NCI-H1092 treated with DMSO at 0.1 percent for 48 hours (cell line): Measurements from ENCODE around the gene COL3A1.

Experiments used
- DNase-seq: peaks from one replicate; lab custom pipeline; 2025; lab: John Stamatoyannopoulos, UW

The COL3A1 gene

DNA sequence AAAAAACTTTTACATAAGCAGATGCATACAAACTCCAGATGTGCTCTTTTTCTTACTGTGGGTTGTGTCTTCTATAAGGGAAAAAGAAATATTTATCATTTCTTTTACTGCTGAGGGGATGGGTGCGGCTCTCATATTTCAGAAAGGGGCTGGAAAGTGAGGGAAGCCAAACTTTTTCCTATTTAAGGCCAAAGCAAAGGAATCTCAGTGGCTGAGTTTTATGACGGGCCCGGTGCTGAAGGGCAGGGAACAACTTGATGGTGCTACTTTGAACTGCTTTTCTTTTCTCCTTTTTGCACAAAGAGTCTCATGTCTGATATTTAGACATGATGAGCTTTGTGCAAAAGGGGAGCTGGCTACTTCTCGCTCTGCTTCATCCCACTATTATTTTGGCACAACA, at the start of gene COL3A1:
Gene COL3A1 (plus strand): TSS at position 210 of the 400 bp plus-strand sequence. CDS start 117 bp downstream, at position 327.
- DNase-seq, result no peak

DNA sequence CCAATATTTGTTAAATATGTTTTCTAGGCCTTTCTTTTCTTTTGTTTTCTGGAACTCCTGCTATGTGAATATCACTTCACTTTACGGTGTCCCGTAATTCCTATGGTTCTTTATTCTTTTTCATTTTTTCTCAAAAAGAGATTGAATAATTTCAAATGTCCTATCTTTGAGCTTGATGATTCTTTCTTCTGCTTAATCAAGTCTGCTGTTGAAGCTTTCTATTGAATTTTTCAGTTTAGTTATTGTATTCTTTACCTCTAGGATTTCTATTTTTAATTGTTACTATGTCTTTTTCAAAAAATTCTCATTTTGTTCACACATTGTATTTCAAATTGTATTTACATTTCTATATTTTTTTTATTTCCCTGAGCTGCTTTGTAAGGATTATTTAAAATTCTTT, 45.5 kb upstream of the COL3A1 start:
- no peak for DNase-seq

- no peak for DNase-seq
These were observed 42.8 kb upstream of the COL3A1 start for GRCh38 chr2:188931361-188931760.

DNA sequence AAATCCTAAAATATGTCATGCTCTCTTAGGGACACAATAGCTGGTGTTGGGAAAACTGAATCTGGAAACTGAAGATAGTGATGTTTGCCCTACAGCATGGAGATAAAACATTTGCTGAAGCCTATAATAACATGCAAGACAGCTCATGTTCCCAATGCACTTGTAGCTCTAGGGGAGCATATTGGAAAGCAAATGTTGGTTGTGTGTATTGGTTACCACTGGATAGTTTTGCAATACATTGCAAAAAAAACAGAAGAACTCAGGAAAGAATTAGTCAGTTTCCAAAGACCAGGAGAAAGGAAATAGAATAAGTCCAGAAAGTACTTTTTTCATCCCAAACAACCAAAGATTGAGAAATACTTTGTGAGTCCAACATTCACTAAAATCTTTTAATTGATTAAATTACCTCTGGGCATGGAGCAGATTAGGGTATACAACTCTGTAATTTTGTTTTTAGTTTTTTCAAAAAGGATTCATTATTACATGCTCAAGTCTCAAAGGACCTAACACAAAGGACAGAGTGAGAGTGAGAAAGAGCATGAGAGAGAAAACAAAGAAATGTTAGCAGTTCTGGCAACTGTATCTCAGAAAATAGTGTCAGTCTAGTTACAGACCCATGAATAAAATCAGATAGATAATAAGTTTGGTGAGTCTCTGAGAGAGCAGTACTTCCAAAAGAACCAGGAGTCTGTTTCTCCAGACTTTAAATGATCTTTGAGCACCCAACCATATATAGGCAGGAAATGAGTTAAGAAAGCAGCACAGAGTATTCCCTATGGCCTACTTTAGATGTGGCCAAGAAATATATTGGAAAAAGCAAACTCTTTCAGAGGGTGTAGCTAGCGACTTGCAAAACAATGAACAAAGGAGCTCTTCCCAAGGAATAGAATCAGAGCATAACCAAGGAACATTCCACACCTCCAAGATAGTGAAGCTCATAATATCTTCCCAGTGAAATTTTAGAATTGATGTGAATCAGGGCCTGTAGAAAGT, 36.6 kb upstream of the COL3A1 start:
- no peak for DNase-seq

GRCh38 chr2:188940171-188940570, 34.0 kb upstream of the COL3A1 start:
- no peak for DNase-seq

DNA sequence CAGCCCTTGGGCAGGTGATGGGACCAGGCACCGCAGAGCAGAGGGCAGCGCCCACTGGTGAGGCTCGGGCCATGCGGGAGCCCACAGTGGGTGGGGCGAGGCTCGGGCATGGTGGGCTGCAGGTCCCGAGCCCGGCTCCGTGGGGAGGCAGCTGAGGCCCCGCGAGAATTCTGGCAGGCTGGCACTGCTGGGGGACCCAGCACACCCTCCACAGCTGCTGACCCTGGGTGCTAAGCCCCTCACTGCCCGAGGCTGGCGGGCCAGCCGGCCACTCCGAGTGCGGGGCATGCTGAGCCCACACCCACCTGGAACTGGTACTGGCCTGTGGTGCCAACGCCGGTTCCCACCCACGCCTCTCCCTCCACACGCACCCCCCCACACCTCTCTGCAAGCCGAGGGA, 29.7 kb upstream of the COL3A1 start:
- DNase-seq, result no peak

DNA sequence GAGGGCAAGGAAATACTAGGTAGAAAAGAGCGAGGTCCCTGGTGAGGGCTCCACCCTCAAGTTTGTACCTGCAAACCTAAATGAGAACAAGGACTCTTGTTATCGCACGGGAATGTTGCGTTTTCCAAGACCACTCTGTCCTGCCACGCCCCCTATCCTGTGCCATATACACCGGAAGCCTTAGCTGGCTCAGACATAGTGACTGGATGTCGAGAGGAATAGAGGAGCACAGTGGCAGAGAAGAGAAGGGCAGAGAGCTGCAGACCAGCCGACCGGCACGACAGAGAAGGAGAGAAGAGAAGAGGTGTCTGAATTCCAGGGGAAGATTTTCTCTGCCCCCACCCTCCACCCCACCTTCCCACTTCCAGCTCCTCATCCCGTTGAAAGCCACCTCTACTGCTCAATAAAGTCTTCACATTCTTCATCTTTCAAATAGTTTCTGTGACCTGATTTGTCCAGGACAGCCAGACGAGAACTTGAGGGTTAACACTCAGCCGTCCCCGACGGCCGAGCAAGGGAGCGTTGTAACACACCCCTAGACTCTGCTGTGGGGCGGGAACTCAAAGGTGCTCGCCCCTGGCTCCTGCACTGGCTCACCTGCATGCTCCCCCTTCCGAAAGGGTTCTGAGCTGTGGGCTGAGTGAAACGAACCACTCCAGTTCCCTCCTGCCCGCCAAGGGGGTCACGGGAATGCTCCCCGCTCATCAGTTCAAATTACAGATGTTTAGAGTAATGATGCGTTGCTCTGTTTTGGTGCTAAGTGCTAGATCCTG, 24.9 kb upstream of the COL3A1 start:
- no peak for DNase-seq

DNA sequence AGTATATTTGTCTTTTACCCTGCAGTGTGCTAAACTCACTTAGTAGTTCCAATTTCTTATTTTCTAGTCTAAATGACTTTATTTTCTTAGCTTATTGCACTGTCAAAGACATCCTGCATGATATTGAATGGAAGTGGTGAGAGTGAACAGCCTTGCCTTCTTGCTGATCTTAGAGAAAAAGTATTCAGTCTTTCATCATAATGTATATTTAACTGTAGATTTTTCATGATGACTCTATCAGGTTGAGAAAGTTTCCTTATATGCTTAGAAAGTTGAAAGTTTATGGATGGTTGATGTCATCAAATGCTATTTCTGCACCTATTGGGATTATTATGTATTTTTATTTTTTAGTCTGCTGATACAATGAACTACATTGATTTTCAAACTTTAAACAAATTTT, 21.3 kb upstream of the COL3A1 start:
- no peak for DNase-seq

DNA sequence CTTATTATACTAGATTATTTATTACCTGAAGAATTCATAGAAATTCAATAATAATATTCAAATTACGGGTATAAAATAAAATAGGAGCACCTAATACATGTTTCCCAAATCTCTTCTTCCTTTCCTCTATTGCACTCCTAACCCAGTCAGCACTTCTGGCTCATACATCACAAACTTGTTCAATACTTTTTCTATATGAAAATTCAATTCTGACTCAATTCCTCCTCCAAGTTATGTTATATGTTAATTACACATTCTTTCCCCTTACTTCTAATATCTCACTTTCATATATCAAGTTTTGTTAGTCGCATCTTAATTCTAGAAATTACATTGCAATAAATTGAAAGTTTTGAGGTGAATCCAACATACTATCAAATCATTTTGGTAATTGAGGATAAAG, 17.9 kb upstream of the COL3A1 start:
- DNase-seq, result no peak

DNA sequence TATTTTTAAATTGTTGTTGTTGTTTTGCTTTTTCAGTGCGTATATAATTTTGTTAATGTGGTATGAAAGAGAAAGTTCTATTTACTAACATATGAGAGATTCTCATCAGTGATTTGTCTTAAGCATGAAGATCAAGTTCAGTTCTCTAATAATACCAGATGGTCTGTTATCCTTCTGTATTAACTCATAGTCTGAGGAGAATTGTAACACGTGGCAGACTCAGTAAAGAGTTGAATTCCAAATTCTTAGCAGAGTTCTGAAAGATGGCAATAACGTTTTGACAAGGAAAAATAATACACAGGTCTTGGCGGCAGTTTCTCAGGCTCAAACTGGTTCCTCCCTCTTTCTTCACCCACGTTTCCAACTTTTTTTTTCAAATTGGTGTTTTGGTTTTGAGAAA, 17.2 kb upstream of the COL3A1 start:
- no peak for DNase-seq

DNA sequence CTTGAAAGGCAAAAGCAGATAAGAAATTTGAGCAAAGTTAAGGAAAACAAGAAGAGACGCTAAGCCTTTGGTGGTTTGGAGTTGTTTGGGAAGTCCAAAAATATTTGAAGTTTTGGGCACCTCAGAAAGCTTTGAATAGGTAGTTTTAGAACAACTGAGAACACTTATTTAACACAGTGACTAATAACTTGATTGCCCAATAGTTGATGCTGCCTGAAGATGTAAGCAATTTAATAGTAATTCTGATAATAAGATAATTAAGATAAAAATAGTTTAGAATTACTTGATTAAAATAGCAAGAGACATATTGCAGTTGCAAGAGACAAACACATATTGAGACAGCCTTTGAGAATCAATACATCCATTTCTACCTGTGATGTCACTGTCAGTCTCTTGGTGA, 16.5 kb upstream of the COL3A1 start:
- DNase-seq, result no peak

- no peak for DNase-seq
These were observed 10.4 kb upstream of the COL3A1 start for GRCh38 chr2:188963741-188964140.

GRCh38 chr2:188964976-188965546, 9.1 kb upstream of the COL3A1 start:
- no peak for DNase-seq

DNA sequence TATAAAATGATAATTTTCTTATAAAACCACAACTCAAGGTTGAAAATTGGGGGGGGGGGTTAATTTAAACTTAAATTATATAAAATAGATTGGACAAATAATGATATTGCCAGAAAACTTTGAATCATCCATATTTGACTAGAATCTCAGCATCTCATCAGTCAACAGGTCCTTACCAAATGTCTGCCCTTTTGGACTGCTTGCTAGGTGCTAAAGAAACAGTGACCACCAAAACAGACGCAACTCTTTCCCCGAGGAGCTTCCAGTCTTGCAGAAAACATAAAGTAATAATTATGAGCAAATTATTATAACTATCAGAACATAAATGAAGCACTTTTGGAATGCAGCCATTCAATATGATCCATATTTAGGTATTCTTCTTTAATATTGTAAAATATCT, 8.6 kb upstream of the COL3A1 start:
- DNase-seq, result no peak

GRCh38 chr2:188966079-188966571, 8.0 kb upstream of the COL3A1 start:
- DNase-seq, result no peak

DNA sequence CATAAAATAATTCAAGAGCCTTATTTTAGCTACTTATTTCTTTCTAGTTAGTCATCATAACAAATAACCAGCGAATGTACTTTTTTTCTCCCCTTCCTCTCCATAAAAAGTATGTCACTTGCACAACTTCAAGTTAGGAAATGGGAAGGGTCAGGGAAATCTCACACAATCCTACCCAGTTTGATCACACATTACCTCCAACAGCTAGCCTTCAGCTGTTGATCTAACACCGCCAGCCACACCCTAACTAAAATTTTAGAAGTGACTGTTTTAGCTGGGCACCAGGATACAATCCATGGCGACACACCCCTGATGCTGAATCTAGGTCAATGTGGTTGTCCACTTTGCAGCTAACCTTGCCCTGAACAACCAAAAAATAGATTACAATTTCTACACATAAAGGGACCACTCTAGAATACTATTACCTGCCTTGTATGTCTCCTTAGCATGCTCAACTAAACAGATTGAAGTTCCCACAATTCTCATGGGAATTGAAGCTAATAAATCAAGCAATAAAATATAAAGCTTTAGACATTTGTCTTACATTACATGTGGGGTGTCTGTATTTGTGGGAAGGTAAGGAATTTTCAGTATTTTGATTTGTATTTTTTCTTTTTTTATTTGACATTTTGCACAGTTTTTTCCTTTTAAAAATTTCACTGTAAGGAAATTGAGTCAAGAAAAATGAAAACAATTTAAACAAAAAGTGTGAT, 7.3 kb upstream of the COL3A1 start:
- DNase-seq, result no peak

DNA sequence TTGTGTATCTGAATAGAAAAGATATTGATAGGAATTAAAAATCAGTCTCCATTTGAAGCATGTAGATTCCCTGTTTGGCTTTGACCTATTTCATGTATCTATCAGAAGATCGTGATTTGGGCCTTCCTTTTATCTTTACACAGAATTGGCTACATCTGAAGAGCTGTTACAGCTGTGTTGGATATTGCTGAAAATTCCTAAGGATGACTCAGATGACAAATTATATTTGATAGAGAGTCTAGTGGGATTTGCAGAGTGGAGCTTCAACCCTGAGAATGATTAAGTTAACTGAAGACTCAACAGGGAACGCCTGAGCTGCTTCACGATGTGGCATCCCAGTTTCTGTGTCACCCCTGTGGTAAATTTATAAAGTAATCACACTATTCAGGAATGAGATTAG, 4.9 kb upstream of the COL3A1 start:
- DNase-seq, result no peak

DNA sequence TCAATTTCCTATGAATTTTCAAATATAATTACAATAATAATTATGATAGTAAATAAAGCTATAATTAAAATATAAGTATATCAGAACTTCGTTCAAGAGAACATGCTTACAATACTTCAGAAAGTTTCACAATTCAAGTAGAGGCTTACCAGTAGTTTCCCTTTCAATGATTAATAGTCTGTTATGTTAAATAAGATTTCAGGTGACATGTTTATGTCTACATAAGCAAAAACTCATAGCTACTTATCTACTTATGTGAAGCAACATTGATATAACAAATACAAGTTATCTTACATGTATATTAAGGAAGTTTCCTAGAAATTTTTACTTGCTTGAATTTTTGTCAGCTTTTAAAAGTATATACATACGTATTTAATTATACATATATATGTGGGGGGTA, 4.5 kb upstream of the COL3A1 start:
- no peak for DNase-seq

DNA sequence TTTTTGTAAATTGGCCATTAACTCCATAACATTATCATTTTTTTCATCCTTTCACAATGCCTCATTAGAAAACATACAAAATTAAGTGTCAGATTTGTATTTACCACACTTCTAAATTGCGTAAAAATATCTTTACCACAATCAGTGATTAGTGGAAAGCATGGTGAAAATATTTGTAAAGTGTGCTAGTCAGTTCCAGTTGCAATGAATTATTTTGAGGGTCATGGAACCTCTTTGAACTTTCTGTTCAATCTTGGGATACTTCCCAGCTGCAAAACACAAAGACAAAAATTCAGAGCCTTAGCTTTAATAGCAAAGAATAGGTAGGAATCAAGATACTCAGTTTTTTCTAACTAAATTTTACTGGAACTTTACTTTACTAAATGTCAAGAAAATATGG, 4.0 kb upstream of the COL3A1 start:
- no peak for DNase-seq

- no peak for DNase-seq
These were observed 2.7 kb upstream of the COL3A1 start for GRCh38 chr2:188971432-188971861.

DNA sequence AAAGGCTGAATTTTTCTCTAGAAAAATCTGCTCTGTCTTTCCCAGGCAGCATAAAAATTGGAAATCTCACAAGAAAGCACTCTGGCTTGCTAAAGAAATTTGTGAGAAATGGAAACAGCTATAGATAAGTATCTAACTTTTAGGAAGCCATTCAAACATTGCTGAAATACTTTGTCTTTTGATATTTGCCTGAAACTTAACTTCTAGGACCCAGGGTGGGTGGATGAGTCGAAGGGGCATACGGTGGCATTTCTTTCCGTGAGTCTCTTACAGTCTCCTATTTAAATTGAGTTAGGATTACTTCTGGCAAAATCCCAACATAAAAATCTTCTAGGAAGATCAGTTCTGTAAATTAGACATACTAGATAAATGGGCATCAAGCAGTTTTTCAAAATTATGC, 532 bp upstream of the COL3A1 start:
- DNase-seq, result no peak
